Neural cell (in vitro differentiated cells): ENCODE data around the gene PPM1A. TPM values are rescaled to one million over a fixed set of nuclear protein-coding genes. Genes with fewer than 3 reads are reported as not detected.

Experiments
- H2AFZ ChIP-seq: fragments of 200-600, 300-800 bp; sonication (generic), shearing (Covaris generic); 2 replicates; pipeline ENCODE4 v1.6.0; 2014; ENCODE audit warnings: low read depth, mild to moderate bottlenecking, antibody characterized with exemption, low read length, moderate library complexity
- H3F3A ChIP-seq: fragments of 200-600 bp; shearing (Covaris generic); 2 replicates; pipeline ENCODE4 v1.6.1; 2016; ENCODE audit warnings: mild to moderate bottlenecking, moderate library complexity, mixed read lengths, antibody characterized with exemption, low read length; ENCODE audit not compliant: insufficient read depth, poor library complexity, severe bottlenecking
- H3K27ac ChIP-seq: fragments of 200-600, 300-800 bp; sonication (generic), shearing (Covaris generic); 2 replicates; pipeline ENCODE4 v1.5.1; 2014; ENCODE audit warnings: mild to moderate bottlenecking, low read length, moderate library complexity
- H3K27me3 ChIP-seq: fragments of 300-800, 200-600 bp; sonication (generic), shearing (Covaris generic); 2 replicates; pipeline ENCODE4 v1.6.0; 2014; ENCODE audit warnings: mild to moderate bottlenecking, low read depth, low read length, moderate library complexity; ENCODE audit not compliant: insufficient read depth
- H3K36me3 ChIP-seq: fragments of 300-800, 200-600 bp; sonication (generic), shearing (Covaris generic); 2 replicates; pipeline ENCODE4 v1.5.1; 2014; ENCODE audit warnings: mild to moderate bottlenecking, antibody characterized with exemption, low read length, moderate library complexity; ENCODE audit not compliant: insufficient read depth
- H3K4me2 ChIP-seq: fragments of 300-800, 200-600 bp; sonication (generic), shearing (Covaris generic); 2 replicates; pipeline ENCODE4 v1.6.0; 2014; ENCODE audit warnings: mild to moderate bottlenecking, low read length
- H3K4me3 ChIP-seq: fragments of 300-800, 200-600 bp; sonication (generic), shearing (Covaris generic); 2 replicates; pipeline ENCODE4 v1.5.1; 2014; ENCODE audit warnings: mild to moderate bottlenecking, low read length, moderate library complexity
- H3K79me2 ChIP-seq: fragments of 200-600 bp; shearing (Covaris generic); replicated peaks from 2 replicates; pipeline ENCODE4 v1.6.0; 2014; ENCODE audit warnings: mild to moderate bottlenecking, low read length, moderate library complexity; ENCODE audit not compliant: insufficient read depth
- H3K9ac ChIP-seq: fragments of 300-800, 200-600 bp; sonication (generic), shearing (Covaris generic); 2 replicates; pipeline ENCODE4 v1.6.1; 2016; ENCODE audit warnings: mild to moderate bottlenecking, low read length, mixed read lengths
- H3K9me2 ChIP-seq: fragments of 200-600 bp; shearing (Covaris generic); 2 replicates; pipeline ENCODE4 v1.6.1; 2016; ENCODE audit warnings: mild to moderate bottlenecking, low read length, mixed read lengths; ENCODE audit not compliant: insufficient read depth
- H3K9me3 ChIP-seq: fragments of 200-600, 300-800 bp; sonication (generic), shearing (Covaris generic); 2 replicates; pipeline ENCODE4 v1.6.1; 2016; ENCODE audit warnings: mild to moderate bottlenecking, mixed run types, low read length, moderate library complexity, mixed read lengths
- H4K20me1 ChIP-seq: fragments of 200-600 bp; shearing (Covaris generic); 2 replicates; pipeline ENCODE4 v1.6.1; 2016; ENCODE audit warnings: mild to moderate bottlenecking, mixed run types; ENCODE audit not compliant: insufficient read depth
- EP300 ChIP-seq: fragments of 450-650 bp; conservative IDR thresholded peaks from 2 replicates; pipeline ENCODE4 v1.6.1; 2014; ENCODE audit warnings: antibody characterized with exemption, mild to moderate bottlenecking, moderate library complexity; ENCODE audit not compliant: poor library complexity, severe bottlenecking
- EZH2 ChIP-seq: fragments of 200-600, 300-800 bp; shearing (Covaris generic), sonication (generic); IDR thresholded peaks from 2 replicates; pipeline ENCODE4 v1.6.1; 2014; ENCODE audit warnings: antibody characterized with exemption, low read length, borderline replicate concordance, mild to moderate bottlenecking; ENCODE audit not compliant: insufficient read depth, poor library complexity, severe bottlenecking
- MXI1 ChIP-seq: fragments of 450-650 bp; conservative IDR thresholded peaks from 2 replicates; pipeline ENCODE4 v1.6.1; 2014; ENCODE audit warnings: antibody characterized with exemption, mild to moderate bottlenecking; ENCODE audit not compliant: poor library complexity, severe bottlenecking
- POLR2AphosphoS5 ChIP-seq: IDR thresholded peaks from 2 replicates; pipeline ENCODE4 v1.6.1; 2012
- RAD21 ChIP-seq: fragments of 450-650 bp; conservative IDR thresholded peaks from 2 replicates; pipeline ENCODE4 v1.6.1; 2014; ENCODE audit warnings: antibody characterized with exemption, mild to moderate bottlenecking, moderate library complexity
- REST ChIP-seq: IDR thresholded peaks from 2 replicates; pipeline ENCODE4 v1.6.1; 2012; ENCODE audit warnings: borderline replicate concordance
- SMC3 ChIP-seq: fragments of 450-650 bp; conservative IDR thresholded peaks from 2 replicates; pipeline ENCODE4 v1.6.1; 2014; ENCODE audit warnings: antibody characterized with exemption, mild to moderate bottlenecking, moderate library complexity; ENCODE audit not compliant: poor library complexity
- TAF1 ChIP-seq: IDR thresholded peaks from 2 replicates; pipeline ENCODE4 v1.6.1; 2012; ENCODE audit warnings: low read depth
- polyA plus RNA-seq: library from polyadenylated mRNA; depleted of rRNA; stranded (reverse); fragments of >200 nt; gene quantifications from 2 replicates; pipeline ENCODE4 v1.2.3, GENCODE V29; 2014
- TF ChIP-seq, protein P1 (sequence below): fragments of 450-650 bp; IDR thresholded peaks from 2 replicates; pipeline ENCODE4 v1.5.1; 2014; ENCODE audit warnings: antibody characterized with exemption, mild to moderate bottlenecking, moderate library complexity; ENCODE audit not compliant: poor library complexity, severe bottlenecking

Gene PPM1A
- polyA plus RNA-seq, 1 donor from 2014 or later: 52.1 TPM

DNA sequence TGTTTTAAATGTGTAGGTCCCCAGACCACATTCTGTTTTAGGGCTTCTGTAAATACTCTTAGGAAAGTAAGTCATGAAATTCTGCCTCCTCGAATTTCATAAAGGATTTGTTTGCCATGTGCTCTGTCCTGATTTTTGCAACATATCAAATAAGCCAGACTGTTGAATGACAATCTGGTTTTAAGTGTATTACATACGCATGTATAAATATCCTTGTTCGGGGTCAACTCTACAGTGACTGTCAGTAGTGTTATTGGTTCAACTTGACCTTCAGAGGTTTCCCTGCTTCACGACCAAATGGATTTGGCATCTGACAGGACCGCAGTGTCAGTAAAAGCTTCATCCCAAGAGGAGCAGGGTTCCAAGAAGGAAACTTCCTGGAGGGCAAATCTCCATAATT is 52.7 kb downstream of the PPM1A start:
- no peaks in the 10 kb centered on the region for H4K20me1 ChIP-seq
- H3K9me2 ChIP-seq: no peaks in the 10 kb centered on the region
- TF ChIP-seq REST: no peak
- TF ChIP-seq EZH2: no peak
- TF ChIP-seq EP300: no peak
- TF ChIP-seq, protein P1, sequence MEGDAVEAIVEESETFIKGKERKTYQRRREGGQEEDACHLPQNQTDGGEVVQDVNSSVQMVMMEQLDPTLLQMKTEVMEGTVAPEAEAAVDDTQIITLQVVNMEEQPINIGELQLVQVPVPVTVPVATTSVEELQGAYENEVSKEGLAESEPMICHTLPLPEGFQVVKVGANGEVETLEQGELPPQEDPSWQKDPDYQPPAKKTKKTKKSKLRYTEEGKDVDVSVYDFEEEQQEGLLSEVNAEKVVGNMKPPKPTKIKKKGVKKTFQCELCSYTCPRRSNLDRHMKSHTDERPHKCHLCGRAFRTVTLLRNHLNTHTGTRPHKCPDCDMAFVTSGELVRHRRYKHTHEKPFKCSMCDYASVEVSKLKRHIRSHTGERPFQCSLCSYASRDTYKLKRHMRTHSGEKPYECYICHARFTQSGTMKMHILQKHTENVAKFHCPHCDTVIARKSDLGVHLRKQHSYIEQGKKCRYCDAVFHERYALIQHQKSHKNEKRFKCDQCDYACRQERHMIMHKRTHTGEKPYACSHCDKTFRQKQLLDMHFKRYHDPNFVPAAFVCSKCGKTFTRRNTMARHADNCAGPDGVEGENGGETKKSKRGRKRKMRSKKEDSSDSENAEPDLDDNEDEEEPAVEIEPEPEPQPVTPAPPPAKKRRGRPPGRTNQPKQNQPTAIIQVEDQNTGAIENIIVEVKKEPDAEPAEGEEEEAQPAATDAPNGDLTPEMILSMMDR: no peak
- no peak for TF ChIP-seq TAF1
- no peak for TF ChIP-seq SMC3
- TF ChIP-seq POLR2AphosphoS5: no peak
- no peak for TF ChIP-seq MXI1
- TF ChIP-seq RAD21: no peak
- no peaks in the 10 kb centered on the region for H3K79me2 ChIP-seq
- H3K4me2 ChIP-seq: no peak overlapping the region
- H3K9me3 ChIP-seq: no peaks in the 10 kb centered on the region
- H3F3A ChIP-seq: no peaks in the 10 kb centered on the region
- H3K36me3 ChIP-seq: no peaks in the 10 kb centered on the region
- no peak overlapping the region for H2AFZ ChIP-seq
- H3K27ac ChIP-seq: no peak overlapping the region
- no peaks in the 10 kb centered on the region for H3K27me3 ChIP-seq
- H3K4me3 ChIP-seq: no peak overlapping the region
- no peak overlapping the region for H3K9ac ChIP-seq

DNA sequence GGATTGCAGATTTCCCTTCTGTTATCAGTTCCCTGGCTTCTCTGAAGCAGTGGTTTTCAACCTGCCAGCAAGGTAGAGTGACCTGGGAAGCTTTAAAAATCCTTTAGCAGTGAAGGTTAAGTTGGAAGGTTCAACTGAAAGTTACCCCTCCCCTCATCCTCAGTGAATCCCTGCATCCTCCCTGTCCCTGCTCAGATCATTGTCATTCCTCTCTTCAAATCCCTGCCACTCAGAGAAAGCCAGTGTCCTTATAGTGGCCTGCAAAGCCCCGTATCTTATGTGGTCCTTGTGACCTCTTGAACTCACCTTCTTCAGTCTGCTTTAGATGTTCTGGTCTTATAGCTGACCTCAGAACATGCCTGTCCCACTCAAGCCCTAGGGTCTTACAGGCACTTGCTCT is 53.6 kb downstream of the PPM1A start:
- H3K4me2 ChIP-seq: no peak overlapping the region
- H3K4me3 ChIP-seq: no peak overlapping the region
- H3K9me3 ChIP-seq: no peaks in the 10 kb centered on the region
- H2AFZ ChIP-seq: no peak overlapping the region
- H3K9me2 ChIP-seq: no peaks in the 10 kb centered on the region
- no peaks in the 10 kb centered on the region for H3F3A ChIP-seq
- no peaks in the 10 kb centered on the region for H3K36me3 ChIP-seq
- H3K27ac ChIP-seq: no peak overlapping the region
- H3K27me3 ChIP-seq: no peaks in the 10 kb centered on the region
- no peak for TF ChIP-seq MXI1
- no peaks in the 10 kb centered on the region for H4K20me1 ChIP-seq
- H3K79me2 ChIP-seq: no peaks in the 10 kb centered on the region
- no peak overlapping the region for H3K9ac ChIP-seq

- H2AFZ ChIP-seq: no peak overlapping the region
- no peaks in the 10 kb centered on the region for H3K36me3 ChIP-seq
- no peaks in the 10 kb centered on the region for H3F3A ChIP-seq
- H3K4me2 ChIP-seq: no peak overlapping the region
- no peak overlapping the region for H3K9ac ChIP-seq
- no peaks in the 10 kb centered on the region for H4K20me1 ChIP-seq
- H3K27ac ChIP-seq: no peak overlapping the region
- no peaks in the 10 kb centered on the region for H3K9me2 ChIP-seq
- no peaks in the 10 kb centered on the region for H3K27me3 ChIP-seq
- H3K4me3 ChIP-seq: no peak overlapping the region
- TF ChIP-seq EZH2 (no peak), REST (no peak), TAF1 (no peak), SMC3 (no peak)
- H3K79me2 ChIP-seq: no peaks in the 10 kb centered on the region
- no peaks in the 10 kb centered on the region for H3K9me3 ChIP-seq
Observed at GRCh38 chr14:60303745-60304144, 54.7 kb downstream of the PPM1A start.
